Muscle of leg (tissue), 11 donors: ENCODE measurements around the gene RAB40B. TPM values are rescaled to one million over a fixed set of nuclear protein-coding genes. Genes with fewer than 3 reads are reported as not detected.
A peak's percentile ranks its signal among the peaks of the same experiment; 100 is the strongest.

Experiments
- DNase-seq: peaks from one replicate; pipeline ENCODE4 v3.0.0; 2013
- H3K27ac ChIP-seq: one replicate; pipeline ENCODE4 v1.5.1; 2013; ENCODE audit warnings: mild to moderate bottlenecking, low read length, control low read depth
- H3K27me3 ChIP-seq: one replicate; pipeline ENCODE4 v1.6.1; 2013; ENCODE audit warnings: low read length; ENCODE audit not compliant: control insufficient read depth, insufficient read depth
- H3K36me3 ChIP-seq: one replicate; pipeline ENCODE4 v1.6.1; 2013; ENCODE audit warnings: low read length; ENCODE audit not compliant: control insufficient read depth, insufficient read depth
- H3K4me1 ChIP-seq: one replicate; pipeline ENCODE4 v1.6.1; 2013; ENCODE audit warnings: low read length; ENCODE audit not compliant: control insufficient read depth, insufficient read depth
- H3K4me3 ChIP-seq: one replicate; pipeline ENCODE4 v1.5.1; 2013; ENCODE audit warnings: low read length, control low read depth
- H3K9me3 ChIP-seq: replicated peaks from 2 replicates; pipeline ENCODE4 v1.6.1; 2013; ENCODE audit warnings: low read depth, low read length; ENCODE audit not compliant: control insufficient read depth
- WGBS: methylation state at CpG from one replicate; pipeline ENCODE4 v1.1.5; 2013; ENCODE audit warnings: missing lambda C conversion rate; ENCODE audit not compliant: insufficient coverage; 5-methylcytosine and 5-hydroxymethylcytosine counted together
- polyA plus RNA-seq, 8 donors: library from polyadenylated mRNA; unstranded; fragments of 120-200 nt; gene quantifications; one replicate each; pipeline versions ENCODE4 v1.2.1 to v1.2.3, GENCODE V29; 2013; ENCODE audit warnings: inconsistent platforms in 1 of 8, low replicate concordance in 1 of 8; ENCODE audit not compliant: insufficient read length in 8 of 8, insufficient read depth in 1 of 8
- total RNA-seq: library from RNA; stranded (reverse); fragments of 120-200 nt; gene quantifications from one replicate; pipeline ENCODE4 v1.2.4, GENCODE V29; 2013

RAB40B gene
- total and polyA plus RNA-seq, 9 donors = 28.2 to 68.2 (median 50.1) TPM

- H3K27ac ChIP-seq = no peak overlapping the region
These were observed 14.2 kb downstream of the RAB40B start for GRCh38 chr17:82684228-82684841.

GRCh38 chr17:82683534-82683933 lies 15.0 kb downstream of the RAB40B start:
- H3K27ac ChIP-seq = no peak overlapping the region
- no peak overlapping the region for H3K4me3 ChIP-seq
- no CpG with 5 or more reads among the region's 1 CpG for WGBS
- peaks cover 10% of the 10 kb centered on the region for H3K4me1 ChIP-seq
- DNase-seq = no peak
- H3K9me3 ChIP-seq = peaks cover 10% of the 10 kb centered on the region
- H3K27me3 ChIP-seq = no peaks in the 10 kb centered on the region
- H3K36me3 ChIP-seq = peaks cover 8% of the 10 kb centered on the region

More at GRCh38 chr17:82684228-82684841, 14.2 kb downstream of the RAB40B start:
- peaks cover 8% of the 10 kb centered on the region for H3K4me1 ChIP-seq
- DNase-seq = no peak
- H3K4me3 ChIP-seq = no peak overlapping the region
- no peaks in the 10 kb centered on the region for H3K27me3 ChIP-seq
- WGBS = 87% methylated on average over 8 of the region's 13 CpGs
- peaks cover 8% of the 10 kb centered on the region for H3K36me3 ChIP-seq
- H3K9me3 ChIP-seq = peaks cover 10% of the 10 kb centered on the region

DNA sequence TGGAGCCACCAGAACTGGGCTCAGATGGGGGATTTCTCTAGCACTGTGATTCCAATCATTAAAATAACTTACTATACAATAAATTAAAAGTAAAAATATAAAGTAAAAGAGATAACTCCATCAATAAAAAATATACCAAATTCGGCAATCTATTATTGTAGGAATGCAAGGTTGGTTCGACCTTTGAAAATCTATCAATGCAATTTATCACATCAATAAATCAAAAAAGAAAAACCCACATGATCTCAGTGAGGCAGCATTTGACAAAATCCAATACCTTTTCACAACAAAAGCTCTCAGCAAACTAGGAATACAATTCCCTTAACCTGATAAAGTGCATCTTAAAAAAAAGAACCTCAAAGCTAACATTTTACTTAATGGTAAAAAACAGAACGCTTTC lies 17.0 kb downstream of the RAB40B start:
- Histone ChIP-seq H3K27me3 (no peaks in the 10 kb centered on the region), H3K27ac (no peak overlapping the region), H3K36me3 (peaks cover 5% of the 10 kb centered on the region), H3K4me3 (no peak overlapping the region), H3K9me3 (peaks cover 10% of the 10 kb centered on the region), H3K4me1 (peaks cover 14% of the 10 kb centered on the region)
- no peak for DNase-seq
- no CpG with 5 or more reads among the region's 3 CpGs for WGBS

DNA sequence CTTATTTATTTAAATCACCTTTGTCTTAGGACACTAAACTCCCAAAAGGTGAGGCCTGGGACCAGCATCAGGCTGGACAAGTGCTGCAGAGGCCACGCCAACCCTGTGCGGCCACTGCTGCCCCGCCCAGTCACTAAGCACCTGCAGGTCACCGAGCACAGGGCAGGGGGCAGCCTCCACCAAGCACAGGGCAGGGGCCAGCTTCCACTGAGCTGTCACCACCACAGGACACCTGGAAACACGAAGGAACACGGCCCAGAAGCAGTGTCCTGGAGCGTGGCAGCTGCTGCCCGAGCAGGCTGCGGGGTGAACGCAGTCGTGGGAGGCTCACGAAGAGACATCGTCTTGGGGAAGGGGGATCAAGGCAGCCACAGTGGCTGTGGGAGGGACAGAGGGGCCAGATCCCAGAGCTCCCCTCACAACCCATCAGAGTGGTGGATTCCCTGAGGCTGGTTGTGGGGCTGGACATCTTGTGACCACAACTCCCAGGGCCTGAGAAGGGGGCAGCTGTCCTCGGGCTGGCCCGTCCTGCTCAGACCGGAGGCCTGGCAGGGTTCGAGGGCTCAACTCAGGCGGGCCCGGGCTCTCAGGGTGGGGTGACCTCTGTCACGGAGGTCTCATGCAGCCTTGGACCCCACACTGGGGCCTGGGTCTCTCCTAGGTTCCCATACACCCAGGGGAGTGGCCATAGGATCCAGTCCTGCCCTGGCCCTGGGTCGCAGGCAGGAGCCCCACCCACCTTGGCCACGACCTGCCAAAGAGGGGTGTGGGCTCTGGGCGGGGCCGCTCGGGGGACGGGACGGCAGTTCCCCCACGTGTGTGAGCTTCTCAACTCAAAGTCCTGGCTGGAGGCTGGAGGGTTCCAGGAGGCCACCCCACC lies 18.7 kb downstream of the RAB40B start:
- peaks cover 3% of the 10 kb centered on the region for H3K36me3 ChIP-seq
- WGBS = 86% methylated on average over 19 of the region's 28 CpGs
- peaks cover 10% of the 10 kb centered on the region for H3K9me3 ChIP-seq
- H3K4me3 ChIP-seq = no peak overlapping the region
- H3K4me1 ChIP-seq = peaks cover 19% of the 10 kb centered on the region
- DNase-seq = no peak
- peak overlapping the region; percentile 55 for H3K27ac ChIP-seq
- no peaks in the 10 kb centered on the region for H3K27me3 ChIP-seq

GRCh38 chr17:82678265-82678891 lies 20.1 kb downstream of the RAB40B start:
- Histone ChIP-seq H3K9me3 (peaks cover 10% of the 10 kb centered on the region), H3K27me3 (no peaks in the 10 kb centered on the region), H3K4me1 (peaks cover 19% of the 10 kb centered on the region), H3K4me3 (no peak overlapping the region), H3K27ac (peak overlapping the region; percentile 16), H3K36me3 (no peaks in the 10 kb centered on the region)
- no peak for DNase-seq
- WGBS = 55% methylated on average over 2 of the region's 14 CpGs

- Histone ChIP-seq H3K4me1 (peaks cover 19% of the 10 kb centered on the region), H3K9me3 (peaks cover 10% of the 10 kb centered on the region), H3K27me3 (no peaks in the 10 kb centered on the region), H3K4me3 (no peak overlapping the region), H3K36me3 (no peaks in the 10 kb centered on the region), H3K27ac (no peak overlapping the region)
- no peak for DNase-seq
- WGBS = 79% methylated on average over 23 of the region's 23 CpGs
These were observed 21.1 kb downstream of the RAB40B start for GRCh38 chr17:82677353-82677925.

DNA sequence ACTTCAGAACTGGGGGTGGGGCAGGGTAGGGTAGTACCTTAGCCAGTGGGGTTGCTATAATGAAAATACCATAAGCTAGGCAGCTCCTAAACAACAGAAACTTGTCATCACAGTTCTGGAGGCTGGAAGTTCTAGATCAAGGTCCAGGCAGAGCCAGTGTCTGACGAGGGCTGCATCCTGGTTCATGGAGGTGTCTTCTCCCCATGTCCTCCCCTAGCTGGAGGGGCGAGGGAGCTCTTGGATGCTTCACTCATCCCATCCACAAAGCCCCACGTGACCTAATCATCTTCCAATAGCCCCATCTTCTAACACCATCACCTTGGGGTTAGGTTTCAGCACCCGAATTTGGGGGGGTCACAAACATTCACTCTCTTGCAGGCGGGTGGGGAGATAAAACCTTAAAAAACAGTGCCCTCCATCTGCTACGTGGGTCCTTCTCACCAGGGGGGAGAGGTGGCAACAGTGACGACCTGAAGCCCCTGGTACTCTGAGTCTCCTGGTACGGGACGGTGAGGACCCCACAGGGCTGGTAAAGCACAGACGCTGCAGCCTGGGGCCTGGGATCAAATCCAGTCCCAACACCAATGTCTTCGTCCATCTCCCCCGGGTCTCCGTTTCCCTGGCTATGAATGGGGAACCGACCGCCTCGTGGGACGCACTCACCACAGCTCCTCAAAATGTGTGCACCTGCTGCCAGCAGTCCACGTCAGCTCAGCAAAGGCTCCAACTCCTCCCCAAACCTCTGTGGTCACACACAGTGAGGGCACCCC lies 22.8 kb downstream of the RAB40B start:
- H3K4me3 ChIP-seq = no peak overlapping the region
- H3K36me3 ChIP-seq = no peaks in the 10 kb centered on the region
- no peak overlapping the region for H3K27ac ChIP-seq
- no peaks in the 10 kb centered on the region for H3K9me3 ChIP-seq
- no peaks in the 10 kb centered on the region for H3K27me3 ChIP-seq
- peaks cover 19% of the 10 kb centered on the region for H3K4me1 ChIP-seq
- no peak for DNase-seq
- WGBS = 80% methylated on average over 16 of the region's 18 CpGs

- WGBS = 81% methylated on average over 10 of the region's 20 CpGs
- no peak for DNase-seq
- Histone ChIP-seq H3K9me3 (no peaks in the 10 kb centered on the region), H3K4me1 (peaks cover 22% of the 10 kb centered on the region), H3K27me3 (no peaks in the 10 kb centered on the region), H3K27ac (no peak overlapping the region), H3K4me3 (no peak overlapping the region), H3K36me3 (no peaks in the 10 kb centered on the region)
These were observed 23.6 kb downstream of the RAB40B start for GRCh38 chr17:82674656-82675475.
